Bronchial epithelial cell (primary cell): ENCODE data around the gene ORAI2. TPM values are rescaled to one million over a fixed set of nuclear protein-coding genes. Genes with fewer than 3 reads are reported as not detected.
A peak's percentile ranks its signal among the peaks of the same experiment; 100 is the strongest.

Experiments
- DNase-seq: peaks from one replicate; pipeline ENCODE4 v3.0.0-alpha.2; 2010; ENCODE audit warnings: low read depth
- FAIRE-seq: peaks from 2 replicates; lab custom pipeline; 2011; peaks lifted over from hg19 to GRCh38; lab: Jason Lieb, UNC
- H3K27me3 ChIP-seq: 2 replicates; pipeline ENCODE4 v1.5.1; 2011; ENCODE audit warnings: low read length; ENCODE audit not compliant: control insufficient read depth, insufficient read depth
- H3K36me3 ChIP-seq: 2 replicates; pipeline ENCODE4 v1.5.1; 2011; ENCODE audit warnings: low read length; ENCODE audit not compliant: control insufficient read depth, insufficient read depth
- H3K4me3 ChIP-seq: 2 replicates; pipeline ENCODE4 v1.5.1; 2011; ENCODE audit warnings: mild to moderate bottlenecking, low read depth, low read length, control low read depth
- total RNA-seq: library from RNA; depleted of rRNA; stranded (reverse); fragments of >200 nt; gene quantifications from 2 replicates; pipeline ENCODE4 v1.2.1, GENCODE V29; 2014
- TF ChIP-seq, protein P1 (sequence below): IDR thresholded peaks from 2 replicates; pipeline ENCODE4 v1.5.1; 2011; ENCODE audit warnings: mild to moderate bottlenecking, moderate library complexity, low read length, control low read depth, inconsistent platforms; ENCODE audit not compliant: insufficient read depth, severe bottlenecking

ORAI2 gene
- total RNA-seq, 1 donor from 2014 or later = 4.7 TPM

DNA sequence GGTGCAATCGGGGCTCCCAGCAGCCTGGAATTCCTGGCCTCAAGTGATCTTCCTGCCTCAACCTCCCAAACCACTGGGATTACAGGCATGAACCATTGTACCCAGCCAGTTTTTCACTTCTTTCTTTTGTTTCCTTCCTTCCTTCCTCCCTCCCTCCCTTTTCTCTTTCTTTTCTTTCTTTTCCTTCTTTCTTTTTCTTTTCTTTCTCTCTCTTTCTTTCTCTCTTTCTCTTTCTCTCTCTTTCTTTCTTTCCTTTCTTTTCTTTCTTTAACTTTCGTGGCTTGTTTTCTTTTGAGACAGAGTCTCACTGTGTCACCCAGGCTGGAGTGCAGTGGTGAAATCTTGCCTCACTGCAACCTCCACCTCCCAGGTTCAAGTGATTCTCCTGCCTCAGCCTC lies 12.3 kb downstream of the ORAI2 start:
- FAIRE-seq (no peak), DNase-seq (no peak)
- no peaks in the 10 kb centered on the region for H3K27me3 ChIP-seq

DNA sequence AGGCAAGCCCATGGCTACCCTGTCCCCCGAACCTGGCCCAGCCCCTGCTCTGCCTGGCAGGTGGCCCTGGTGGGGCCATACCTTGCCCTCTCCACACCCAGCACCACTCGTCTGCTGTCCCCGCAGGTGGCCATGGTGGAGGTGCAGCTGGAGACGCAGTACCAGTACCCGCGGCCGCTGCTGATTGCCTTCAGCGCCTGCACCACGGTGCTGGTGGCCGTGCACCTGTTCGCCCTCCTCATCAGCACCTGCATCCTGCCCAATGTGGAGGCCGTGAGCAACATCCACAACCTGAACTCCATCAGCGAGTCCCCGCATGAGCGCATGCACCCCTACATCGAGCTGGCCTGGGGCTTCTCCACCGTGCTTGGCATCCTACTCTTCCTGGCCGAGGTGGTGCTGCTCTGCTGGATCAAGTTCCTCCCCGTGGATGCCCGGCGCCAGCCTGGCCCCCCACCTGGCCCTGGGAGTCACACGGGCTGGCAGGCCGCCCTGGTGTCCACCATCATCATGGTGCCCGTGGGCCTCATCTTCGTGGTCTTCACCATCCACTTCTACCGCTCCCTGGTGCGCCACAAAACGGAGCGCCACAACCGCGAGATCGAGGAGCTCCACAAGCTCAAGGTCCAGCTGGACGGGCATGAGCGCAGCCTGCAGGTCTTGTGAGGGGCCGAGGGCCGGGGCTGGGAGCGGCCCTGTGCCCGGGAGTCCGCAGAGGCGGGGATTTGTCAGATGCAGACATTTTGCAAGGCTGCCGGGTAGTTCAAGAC lies 13.2 kb downstream of the ORAI2 start:
- no peak overlapping the region for H3K4me3 ChIP-seq
- TF ChIP-seq, protein P1, sequence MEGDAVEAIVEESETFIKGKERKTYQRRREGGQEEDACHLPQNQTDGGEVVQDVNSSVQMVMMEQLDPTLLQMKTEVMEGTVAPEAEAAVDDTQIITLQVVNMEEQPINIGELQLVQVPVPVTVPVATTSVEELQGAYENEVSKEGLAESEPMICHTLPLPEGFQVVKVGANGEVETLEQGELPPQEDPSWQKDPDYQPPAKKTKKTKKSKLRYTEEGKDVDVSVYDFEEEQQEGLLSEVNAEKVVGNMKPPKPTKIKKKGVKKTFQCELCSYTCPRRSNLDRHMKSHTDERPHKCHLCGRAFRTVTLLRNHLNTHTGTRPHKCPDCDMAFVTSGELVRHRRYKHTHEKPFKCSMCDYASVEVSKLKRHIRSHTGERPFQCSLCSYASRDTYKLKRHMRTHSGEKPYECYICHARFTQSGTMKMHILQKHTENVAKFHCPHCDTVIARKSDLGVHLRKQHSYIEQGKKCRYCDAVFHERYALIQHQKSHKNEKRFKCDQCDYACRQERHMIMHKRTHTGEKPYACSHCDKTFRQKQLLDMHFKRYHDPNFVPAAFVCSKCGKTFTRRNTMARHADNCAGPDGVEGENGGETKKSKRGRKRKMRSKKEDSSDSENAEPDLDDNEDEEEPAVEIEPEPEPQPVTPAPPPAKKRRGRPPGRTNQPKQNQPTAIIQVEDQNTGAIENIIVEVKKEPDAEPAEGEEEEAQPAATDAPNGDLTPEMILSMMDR = no peak
- FAIRE-seq (no peak), DNase-seq (no peak)
- H3K27me3 ChIP-seq = no peaks in the 10 kb centered on the region
- H3K36me3 ChIP-seq = no peaks in the 10 kb centered on the region

More for the DNA sequence above, 12.3 kb downstream of the ORAI2 start:
- Histone ChIP-seq H3K36me3 (no peaks in the 10 kb centered on the region), H3K4me3 (no peak overlapping the region)
- TF ChIP-seq, protein P1 = no peak

- no peaks in the 10 kb centered on the region for H3K27me3 ChIP-seq
- no peak for DNase-seq
- H3K36me3 ChIP-seq = no peaks in the 10 kb centered on the region
- no peak overlapping the region for H3K4me3 ChIP-seq
- TF ChIP-seq, protein P1 = no peak
- no peak for FAIRE-seq
Measured at GRCh38 chr7:102447311-102447710, 13.9 kb downstream of the ORAI2 start.

- FAIRE-seq (no peak), DNase-seq (no peak)
- H3K27me3 ChIP-seq = no peaks in the 10 kb centered on the region
- no peak overlapping the region for H3K4me3 ChIP-seq
- H3K36me3 ChIP-seq = no peaks in the 10 kb centered on the region
- TF ChIP-seq, protein P1 = no peak
Measured at GRCh38 chr7:102449136-102449535, 15.8 kb downstream of the ORAI2 start.

GRCh38 chr7:102450242-102450641 lies 16.9 kb downstream of the ORAI2 start:
- DNase-seq = no peak
- no peak for FAIRE-seq

More at GRCh38 chr7:102450242-102450641, 16.9 kb downstream of the ORAI2 start:
- no peaks in the 10 kb centered on the region for H3K36me3 ChIP-seq
- no peaks in the 10 kb centered on the region for H3K27me3 ChIP-seq
- TF ChIP-seq, protein P1 = peak; percentile 25
- H3K4me3 ChIP-seq = no peak overlapping the region
